GM18868 (cell line): ENCODE results near the gene NCMAP.
"Not testable (repeated sequence)": the region's sequence is repeated elsewhere in the genome, so short reads cannot be mapped to it uniquely, and the experiment has no call there.

Experiments
- ATAC-seq: cut with Tn5 transposase; IDR thresholded peaks from one replicate; pipeline ENCODE4 v1.9.1; 2021; ENCODE audit warnings: mild to moderate bottlenecking, moderate library complexity; ENCODE audit not compliant: unreplicated experiment

Gene NCMAP, protein sequence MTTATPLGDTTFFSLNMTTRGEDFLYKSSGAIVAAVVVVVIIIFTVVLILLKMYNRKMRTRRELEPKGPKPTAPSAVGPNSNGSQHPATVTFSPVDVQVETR

DNA sequence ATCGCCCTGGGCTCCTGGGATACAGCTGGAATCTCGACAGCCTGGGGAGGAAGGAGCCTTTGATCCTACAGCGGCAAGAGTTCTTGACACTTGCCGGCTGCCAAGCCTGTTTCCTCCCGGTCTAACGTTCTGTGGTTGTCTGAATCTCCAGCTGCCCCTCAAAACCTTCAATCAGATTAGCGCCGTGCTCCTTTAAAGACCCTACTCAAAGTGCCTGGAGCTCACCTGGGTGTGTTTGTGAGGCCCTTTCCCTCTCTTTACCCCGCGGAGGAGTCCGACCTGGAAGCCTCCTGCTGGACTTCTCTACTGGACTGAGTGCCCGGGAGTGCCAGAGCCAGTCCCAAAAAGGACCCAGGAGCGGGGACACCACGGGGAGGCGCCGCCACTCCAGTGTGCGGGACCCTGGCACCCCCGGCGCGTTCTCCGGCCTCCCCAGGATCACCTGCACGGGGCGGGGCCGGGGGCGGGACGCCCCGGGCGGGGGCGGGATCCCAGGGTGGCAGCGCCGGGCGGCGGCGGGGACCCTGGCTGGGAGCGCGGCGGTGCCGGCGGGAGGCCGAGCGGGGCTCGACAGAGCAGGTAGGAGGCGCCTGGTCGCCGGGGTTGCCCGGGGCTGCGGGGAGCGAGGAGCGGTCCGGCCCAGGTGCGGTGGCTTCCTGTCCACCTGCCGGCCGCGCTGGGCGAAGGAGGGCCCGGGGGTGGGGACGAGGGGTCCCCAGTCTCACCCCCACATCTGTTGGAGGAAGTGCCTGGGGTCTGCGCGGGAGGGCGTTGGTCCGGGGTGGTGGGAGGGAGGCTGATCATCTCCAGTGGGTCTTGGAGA, at the start of gene NCMAP:
NCMAP (plus strand) TSS at position 497 of the 823 bp plus-strand sequence. CDS start 39,344 bp downstream, outside the sequence.
- ATAC-seq, result no peak

DNA sequence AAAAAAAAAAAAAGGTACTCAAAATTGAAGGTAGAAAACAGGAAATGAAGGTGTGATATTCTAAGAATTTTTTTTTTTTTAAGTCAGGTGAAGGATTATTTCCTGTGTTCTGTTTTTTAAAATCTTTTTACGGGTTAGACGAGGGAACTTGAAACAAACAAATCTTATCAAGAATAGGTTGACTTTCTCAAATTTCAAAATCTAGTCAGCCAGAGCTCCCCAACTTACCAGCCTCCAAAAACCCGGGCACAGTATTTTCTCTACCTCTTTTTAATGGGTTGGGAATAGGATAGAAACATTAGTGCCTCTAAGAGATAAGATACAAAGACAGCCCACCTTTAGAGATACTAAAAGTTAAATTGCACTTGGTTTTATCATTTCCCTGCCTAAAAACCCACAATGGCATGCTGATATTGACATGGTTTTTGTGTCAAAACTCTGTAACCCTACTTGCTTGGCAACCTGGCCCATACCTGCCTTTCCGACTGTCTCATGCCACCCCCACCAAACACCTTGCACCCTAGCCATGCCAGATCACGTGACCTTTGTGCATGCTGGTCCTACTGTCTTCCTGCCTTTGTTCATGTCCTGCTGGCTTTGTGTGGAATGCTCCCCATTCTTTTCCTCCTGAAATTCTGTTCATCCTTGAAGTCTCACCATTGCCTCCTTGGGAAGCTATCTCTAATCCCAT, 49.1 kb upstream of the NCMAP start:
- no peak for ATAC-seq

DNA sequence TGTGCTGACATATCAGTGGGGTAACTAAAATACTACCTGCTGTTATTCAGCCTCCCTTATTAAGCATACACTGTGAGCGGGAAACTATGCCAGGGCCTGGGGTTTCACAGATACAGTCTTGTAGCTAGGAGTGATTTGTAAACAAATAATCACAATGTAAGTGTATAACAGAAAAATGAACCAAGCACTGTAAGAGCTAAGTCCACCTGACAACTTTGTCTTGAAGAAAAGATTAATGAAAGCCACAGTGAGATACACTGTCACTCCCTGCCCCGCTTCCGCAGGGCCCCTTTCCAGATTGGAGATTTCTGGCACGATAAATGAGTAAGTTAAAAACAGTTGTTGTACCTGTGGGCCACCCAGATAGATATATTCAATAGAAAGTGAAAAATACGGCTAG, 48.5 kb upstream of the NCMAP start:
- ATAC-seq, result no peak

DNA sequence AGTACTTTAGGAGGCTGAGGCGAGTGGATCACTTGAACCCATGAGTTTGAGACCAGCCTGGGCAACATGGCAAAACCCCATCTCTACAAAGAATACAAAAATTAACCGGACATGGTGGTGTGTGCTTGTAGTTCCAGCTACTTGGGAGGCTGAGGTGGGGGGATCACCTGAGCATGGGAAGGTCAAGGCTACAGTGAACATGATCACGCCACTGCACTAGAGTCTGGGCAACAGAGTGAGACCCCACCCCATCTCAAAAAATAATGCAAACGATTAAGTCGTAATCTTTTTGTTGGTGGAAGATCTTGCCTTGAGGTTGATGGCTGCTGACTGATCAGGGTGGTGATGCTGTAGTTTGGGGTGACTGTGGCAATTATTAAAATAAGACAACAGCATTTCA, 47.0 kb upstream of the NCMAP start:
- ATAC-seq, result no peak

DNA sequence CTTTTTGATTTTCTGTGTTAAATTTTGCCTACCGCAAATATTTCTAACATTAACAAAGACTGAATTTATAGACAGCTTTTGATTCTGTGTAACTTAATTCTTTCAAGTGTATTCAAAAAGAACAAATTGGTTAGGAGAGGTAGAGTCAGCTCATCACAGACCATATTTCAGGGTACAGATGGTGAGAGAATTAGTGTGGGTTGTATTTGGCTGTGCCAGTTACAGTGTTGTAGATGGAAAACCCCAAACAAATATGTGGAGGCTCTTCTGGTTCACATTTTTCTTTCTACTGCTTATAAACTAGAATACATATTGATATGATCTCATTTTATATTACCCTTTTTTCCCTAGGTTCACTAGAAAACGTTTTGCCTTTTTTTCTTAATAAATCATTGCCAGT, 42.2 kb upstream of the NCMAP start:
- ATAC-seq, result no peak

DNA sequence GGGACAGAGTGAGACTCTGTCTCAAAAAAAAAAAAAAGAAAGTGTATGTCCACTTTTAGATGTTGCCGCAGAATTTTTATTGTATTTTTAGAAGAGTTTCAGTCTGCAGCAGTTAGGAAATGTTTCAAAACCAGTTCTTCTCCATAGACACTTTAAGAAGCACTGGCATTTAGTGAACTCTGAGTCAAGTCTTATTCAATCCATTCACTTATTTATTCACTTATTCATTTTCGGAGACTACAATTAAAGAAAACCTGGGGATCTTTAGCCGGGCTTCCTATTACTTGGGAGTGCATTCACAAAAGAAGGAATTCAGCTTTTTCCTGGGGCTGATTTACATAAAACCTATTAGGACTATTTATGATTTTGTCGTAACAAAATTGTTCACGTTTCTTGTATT, 40.9 kb upstream of the NCMAP start:
- ATAC-seq, result no peak

DNA sequence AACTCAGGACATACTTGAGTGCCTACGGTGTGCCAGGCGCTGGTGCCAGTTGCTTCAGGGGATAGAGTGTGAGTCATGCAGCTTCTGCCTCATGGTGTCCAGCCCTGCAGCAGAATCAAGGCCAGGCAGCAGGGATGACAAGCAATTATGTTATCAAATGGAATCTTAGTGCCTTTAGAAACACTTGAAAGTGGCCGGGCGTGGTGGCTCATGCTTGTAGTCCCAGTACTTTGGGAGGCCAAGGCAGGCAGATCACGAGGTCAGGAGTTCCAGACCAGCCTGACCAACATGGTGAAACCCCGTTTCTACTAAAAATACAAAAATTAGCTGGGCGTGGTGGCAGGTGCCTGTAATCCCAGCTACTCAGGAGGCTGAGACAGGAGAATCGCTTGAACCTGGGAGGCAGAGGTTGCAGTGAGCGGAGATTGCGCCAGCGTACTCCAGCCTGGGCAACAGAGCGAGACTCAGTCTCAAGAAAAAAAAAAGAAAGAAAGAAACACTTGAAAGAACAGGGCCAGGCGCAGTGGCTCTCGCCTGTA, 40.1 kb upstream of the NCMAP start:
- ATAC-seq, result not testable (repeated sequence)

DNA sequence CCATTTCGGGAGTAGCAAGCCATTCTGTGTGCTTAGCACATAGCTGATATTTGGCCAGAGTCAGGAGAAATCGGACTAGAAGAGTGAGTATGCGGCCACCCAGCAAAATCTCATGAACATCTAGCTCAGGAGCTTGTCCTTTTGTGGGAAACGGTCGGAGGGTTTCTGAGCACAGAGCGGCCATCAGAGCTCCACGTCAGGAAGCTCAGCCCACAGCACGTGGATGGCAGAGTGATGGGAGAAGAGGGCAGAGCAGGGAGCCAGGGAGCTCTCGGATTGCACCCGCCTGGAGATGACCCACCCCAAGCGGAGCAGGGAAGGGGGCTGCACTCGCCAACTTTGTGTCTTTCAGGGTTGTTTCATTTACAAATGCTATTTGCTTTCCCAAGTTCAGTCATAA, 39.4 kb upstream of the NCMAP start:
- no peak for ATAC-seq

DNA sequence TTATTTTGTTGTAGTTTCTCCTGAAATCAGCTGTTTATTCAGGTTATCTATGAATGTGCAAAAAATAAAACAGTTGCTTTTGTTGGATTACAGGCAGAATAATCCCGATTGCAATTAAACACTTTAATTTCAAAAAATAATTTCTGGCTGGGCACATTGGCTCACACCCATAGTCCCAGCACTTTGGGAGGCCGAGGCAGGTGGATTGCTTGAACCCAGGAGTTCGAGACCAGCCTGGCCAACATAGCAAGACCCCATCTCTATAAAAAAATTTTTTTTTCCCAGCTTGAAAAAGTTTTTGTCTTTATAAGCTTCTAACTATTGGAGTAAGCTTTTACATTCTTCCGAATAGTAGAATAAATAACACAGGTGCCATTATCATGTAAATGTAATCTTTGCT, 38.0 kb upstream of the NCMAP start:
- no peak for ATAC-seq

DNA sequence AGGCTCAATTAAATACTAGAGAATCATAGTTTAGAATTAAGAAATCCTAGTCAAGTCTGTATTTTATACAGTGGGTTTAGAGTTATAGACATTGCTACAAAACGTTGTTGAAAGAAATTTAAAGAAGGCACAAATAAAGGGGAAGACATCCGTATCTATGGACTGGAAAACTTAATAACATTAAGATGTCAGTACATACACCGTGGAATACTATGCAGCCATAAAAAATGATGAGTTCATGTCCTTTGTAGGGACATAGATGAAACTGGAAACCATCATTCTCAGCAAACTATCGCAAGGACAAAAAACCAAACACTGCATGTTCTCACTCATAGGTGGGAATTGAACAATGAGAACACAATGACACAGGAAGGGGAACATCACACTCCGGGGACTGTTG, 35.6 kb upstream of the NCMAP start:
- ATAC-seq, result not testable (repeated sequence)

DNA sequence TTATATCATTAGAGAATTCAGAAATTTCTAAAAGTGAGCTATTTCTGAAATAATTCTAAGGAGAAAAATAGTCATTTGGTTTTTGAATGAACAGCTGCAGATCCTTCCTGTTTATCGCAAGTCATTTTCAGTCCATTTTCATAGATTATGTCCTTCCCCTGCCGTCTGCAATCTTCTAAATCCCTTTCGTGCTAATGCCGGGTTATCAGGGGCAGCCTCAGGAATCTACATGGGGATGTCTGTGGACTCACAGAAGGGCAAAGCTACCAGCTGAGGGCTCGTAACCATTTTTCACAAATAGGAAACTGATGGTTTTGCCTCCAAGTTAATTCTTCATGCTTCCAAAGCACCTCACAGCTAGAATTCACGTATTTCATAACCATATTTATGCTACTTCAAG, 30.3 kb upstream of the NCMAP start:
- no peak for ATAC-seq

DNA sequence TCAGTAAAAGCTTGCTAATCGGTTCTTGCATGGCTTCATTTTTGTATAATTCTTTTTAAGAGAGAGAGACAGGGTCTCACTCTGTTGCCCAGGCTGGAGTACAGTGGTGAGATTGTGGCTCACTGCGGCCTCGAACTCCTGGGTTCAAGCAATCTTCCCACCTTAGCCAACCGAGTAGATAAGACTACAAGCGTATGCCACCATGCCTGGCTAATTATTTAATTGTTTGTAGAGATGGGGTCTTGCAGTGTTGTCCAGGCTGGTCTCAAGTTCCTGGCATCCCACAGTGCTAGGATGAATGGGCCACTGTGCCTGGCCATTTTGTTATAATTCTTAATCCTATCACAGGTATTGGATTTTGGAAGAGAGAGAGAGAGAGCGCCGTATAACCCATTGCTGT, 29.8 kb upstream of the NCMAP start:
- no peak for ATAC-seq

DNA sequence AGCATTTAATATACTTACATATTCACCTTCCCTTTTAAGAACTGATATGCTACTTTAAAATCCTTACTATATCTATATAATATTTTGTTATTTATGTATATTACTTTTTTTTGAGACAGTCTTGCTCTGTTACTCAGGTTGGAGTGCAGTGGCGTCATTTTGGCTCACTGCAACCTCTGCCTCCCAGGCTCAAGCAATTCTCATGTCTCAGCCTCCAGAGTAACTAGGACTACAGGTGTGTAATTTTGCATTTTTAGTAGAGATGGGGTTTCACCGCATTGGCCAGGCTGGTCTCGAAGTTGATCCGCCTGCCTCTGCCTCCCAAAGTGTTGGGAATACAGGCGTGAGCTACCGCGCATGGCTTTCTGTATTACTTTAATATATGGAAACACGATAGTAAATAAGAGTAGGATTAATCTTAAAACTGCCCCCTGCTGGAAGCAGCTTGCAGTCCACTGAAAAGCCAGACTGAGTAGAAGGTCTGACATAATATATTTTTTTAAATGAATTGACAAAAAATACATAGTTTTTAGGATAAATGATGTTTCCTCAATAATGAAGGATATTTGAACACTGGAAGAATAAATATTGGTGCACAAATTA, 28.8 kb upstream of the NCMAP start:
- no peak for ATAC-seq

DNA sequence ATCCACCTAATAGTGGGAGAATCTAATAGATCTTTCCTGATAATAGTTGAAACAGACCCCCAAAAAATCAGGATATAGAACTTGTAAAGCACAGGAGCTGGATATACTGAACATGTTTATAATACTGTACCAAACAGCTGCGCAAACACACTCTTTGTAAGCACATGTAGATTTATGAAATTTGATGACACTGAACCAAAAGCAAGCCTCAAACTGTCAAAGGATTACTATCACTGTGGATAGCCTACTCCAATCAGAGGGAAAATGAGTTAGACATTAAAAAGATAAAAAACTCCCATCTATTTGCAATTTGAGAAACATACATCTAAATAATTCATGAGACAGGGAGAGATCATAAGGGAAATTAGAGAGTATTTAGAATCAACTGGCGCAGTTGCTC, 27.1 kb upstream of the NCMAP start:
- no peak for ATAC-seq

DNA sequence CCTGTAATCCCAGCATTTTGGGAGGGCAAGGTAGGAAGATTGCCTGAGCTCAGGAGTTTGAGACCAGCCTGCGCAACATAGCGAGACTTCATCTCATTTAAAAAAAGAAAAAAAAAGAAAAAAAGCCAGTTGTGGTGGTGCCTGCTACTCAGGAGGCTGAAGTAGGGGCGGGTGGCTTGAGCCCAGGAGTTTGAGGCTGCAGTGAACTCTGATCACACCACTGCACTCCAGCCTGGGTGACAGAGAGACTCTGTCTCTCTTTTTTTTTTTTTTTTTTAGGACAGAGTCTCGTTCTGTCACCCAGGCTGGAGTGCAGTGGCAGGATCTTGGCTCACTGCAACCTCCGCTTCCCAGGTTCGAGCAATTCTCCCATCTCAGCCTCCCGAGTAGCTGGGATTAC, 26.6 kb upstream of the NCMAP start:
- ATAC-seq, result not testable (repeated sequence)

DNA sequence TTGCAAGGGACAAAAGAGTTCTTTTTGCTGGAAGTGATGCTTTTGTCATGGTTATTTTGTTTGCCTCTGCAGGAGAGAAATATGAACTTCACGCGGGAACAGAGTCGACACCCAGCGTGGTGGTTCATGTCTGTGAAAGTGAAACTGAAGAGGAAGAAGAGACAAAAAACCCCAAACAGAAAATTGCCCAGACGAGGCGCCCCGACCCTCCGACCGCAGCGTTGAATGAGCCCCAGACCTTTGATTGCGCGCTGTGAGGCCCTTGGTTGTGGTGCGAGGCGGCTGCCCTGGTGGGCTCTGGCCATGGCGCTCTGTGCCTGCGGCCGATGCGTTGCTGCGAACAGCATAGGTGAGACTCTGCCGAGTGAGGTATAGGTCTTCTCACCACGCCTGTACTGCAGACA, 20.9 kb upstream of the NCMAP start:
- ATAC-seq, result no peak

DNA sequence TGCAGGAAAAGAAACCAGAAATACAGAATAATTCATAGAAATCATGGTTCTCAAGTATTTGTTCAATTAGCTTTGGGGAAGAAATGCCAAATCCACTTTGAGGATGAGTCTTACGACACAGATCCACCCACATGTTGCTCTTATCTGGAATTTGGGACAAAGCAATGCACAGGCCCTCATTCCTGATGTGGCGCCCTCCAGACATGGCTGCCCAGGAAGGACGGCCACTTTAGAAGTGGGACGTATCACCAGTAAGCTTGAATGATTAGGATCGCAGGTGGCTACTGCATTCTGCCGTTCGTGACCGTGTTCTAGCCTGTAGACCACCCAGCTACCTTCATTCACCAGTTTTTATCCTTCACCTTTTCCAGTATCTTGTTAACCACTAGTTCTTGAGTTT, 20.1 kb upstream of the NCMAP start:
- ATAC-seq, result no peak

DNA sequence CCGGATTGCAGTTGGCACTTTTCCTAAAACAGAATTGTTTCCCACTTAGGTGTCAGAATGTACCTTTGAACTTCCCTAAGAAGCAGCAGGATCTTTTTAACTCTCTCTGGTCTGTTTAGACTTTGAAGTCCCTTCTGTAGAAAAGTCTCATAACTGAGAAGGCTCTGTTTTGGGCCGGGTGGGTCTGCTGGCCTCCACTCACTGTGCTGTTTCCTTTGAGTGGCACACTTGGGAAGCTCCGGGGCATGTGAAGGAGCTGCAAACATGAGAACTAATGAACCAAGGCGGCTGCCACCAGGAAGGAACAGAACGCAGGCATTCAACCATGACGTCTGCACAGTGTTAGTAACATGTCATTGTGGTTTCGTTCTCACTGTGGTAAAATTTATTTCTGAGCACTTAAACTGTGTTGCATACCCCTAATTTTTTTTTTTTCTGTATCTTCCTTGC, 19.5 kb upstream of the NCMAP start:
- peak; percentile 54 for ATAC-seq

DNA sequence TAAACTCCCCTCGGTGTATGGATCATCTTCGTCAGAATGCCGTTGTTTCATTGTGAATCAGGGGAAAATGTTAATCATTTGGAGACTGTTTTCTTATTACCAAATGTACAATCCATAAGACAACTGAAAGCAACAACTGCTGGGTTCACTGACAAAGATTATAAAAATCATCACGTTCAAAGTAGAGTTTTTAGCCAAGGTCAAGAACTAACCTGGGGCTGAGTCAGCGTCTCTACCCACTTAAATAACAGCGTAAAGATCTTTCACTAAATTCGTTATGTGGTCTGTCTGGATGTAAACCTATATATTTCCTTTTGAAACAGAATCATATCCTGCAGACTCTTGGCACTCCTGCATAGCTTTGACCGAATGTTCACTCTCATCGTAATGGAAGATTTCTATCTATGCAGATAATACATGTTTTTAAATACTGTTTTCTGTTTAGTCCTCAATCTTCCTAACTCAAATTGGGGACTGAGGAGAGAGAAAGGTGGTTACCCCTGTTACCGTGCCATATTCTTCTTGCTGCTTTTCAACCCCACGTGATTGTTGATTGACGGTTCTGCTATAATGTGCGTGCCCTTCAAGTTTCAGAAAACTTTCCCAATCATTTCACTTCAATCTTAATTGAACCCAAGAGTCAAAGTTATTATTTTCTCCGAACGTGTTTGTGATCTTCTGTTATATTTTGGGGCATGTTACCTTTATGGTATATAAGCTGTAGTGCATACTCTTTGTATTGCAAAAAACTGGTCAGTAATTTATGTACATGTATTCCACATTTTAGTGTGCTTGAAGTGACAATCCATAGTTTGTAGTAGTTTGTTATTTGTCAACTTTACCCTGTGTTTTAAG, 15.6 kb upstream of the NCMAP start:
- no peak for ATAC-seq

DNA sequence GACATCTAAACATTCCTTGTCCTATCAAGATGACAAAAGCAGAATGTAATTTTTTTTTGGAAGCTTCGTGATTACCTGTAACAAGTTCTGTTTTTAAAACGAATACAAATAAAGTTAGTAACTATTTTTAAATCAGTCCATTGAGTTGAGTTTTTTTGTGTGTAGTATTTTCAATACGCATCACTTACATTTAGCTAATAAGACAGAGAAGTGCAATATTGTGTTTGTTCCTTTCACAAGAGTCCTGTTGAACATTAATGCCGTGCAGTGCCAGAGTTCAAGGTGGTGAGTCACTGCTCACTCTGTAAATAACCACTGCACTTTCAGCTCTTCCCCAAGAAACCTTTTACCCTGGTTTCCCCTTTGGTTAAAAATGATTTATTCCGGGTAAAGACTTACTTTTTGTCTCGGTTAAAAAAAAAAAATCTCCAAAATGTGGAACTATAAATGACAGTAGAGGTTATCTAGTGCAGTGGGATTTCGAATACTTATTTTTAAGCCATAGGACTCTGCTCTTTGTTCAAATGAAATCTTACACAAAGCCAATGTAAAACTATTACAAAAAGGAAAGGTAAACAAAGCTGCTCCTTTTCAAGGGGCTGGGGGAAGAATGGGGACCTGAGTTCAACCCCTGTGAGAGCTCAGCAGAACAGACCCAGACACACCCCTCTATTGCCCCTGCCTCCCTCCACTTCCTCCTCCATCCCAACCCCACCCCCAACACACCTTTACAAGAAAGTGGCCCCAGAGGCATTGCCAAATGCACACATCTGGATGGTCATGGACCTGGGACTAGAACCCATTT, 14.8 kb upstream of the NCMAP start:
- no peak for ATAC-seq
